ENCODE data around the gene NINL.

Gene NINL

GRCh38 chr20:25495189-25495824 is 90.0 kb downstream of the NINL start:
- ChIA-PET POLR2A (ENCODE audit: low non-redundant PET) (no interaction called here), CTCF (no interaction called here)
- peak overlapping the region; percentile 57 for H3K27ac ChIP-seq
- TF ChIP-seq CTCF (conservative IDR thresholded peaks at IDR 0.05; ENCODE audit: low read depth) = no peak
- DNase-seq (ENCODE audit: low spot score) = no peak

DNA sequence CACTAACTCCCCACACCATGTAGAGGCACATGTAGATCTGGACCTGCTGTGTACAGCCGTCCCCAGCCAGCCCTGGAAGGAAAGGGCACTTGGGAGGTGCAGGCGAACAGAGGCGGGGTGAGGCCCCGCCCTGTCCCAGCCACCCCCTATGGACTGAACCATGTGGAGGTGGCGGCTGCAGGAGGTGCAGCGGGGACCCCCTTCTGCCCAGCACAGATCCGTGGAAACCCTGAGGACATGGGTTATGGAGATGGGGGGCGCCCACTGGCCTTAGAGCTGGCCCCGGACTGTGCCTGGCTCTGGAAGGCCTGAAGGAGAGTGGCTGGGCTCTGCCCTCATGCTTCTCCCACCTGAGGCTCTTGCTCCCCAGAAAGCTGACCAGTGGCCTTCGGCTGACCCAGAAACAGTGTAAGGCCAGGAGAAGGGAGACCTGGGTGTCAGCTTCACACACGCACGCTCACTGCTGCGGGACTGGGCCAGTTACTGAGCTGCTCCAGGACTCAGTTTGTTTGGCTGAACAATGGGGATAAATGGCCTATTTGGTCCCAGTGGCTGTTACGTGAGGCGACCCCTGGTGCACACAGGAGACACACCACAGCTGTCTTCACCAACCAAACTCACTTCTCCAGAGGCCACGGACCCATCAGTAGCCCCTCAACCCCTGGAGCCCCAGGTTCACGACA is 90.7 kb downstream of the NINL start:
- no peak overlapping the region for H3K27ac ChIP-seq
- no peak for TF ChIP-seq CTCF (conservative IDR thresholded peaks at IDR 0.05; ENCODE audit: low read depth)
- ChIA-PET POLR2A (ENCODE audit: low non-redundant PET) (no interaction called here), CTCF (no interaction called here)
- no peak for DNase-seq (ENCODE audit: low spot score)

- DNase-seq (ENCODE audit: low spot score) = no peak
- POLR2A ChIA-PET (ENCODE audit: low non-redundant PET) = no interaction called here
- CTCF ChIA-PET = no interaction called here
- H3K27ac ChIP-seq = 0 out of 2 replicates have a peak overlapping the region, but pooled peaks have one; percentile 4
- no peak for TF ChIP-seq CTCF (conservative IDR thresholded peaks at IDR 0.05; ENCODE audit: low read depth)
Observed at GRCh38 chr20:25493748-25494505, 91.4 kb downstream of the NINL start.

DNA sequence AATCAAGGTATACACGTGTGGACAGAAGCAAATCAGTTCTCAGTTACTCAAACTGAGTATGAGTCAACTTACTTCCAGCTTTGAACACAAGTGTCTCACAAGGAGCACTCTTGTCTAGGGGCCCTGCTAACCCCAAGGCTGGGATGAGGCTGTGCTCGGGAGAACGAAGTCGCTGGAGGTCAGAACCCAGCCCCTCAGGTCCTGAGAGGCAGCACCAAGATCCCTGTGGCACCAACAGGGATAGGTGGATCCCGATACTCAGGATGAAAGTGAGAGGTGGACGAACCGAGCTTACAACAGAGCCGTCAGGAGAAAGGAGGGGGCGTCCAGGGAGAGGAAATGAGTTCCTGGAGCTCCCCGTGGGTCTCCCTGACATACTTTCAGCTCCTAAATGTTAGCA is 92.2 kb downstream of the NINL start:
- H3K27ac ChIP-seq = 0 out of 2 replicates have a peak overlapping the region, but pooled peaks have one; percentile 4
- ChIA-PET CTCF (no interaction called here), POLR2A (ENCODE audit: low non-redundant PET) (no interaction called here)
- TF ChIP-seq CTCF (conservative IDR thresholded peaks at IDR 0.05; ENCODE audit: low read depth) = no peak
- DNase-seq (ENCODE audit: low spot score) = no peak

- ChIA-PET CTCF (interaction anchor here (0.6 kb wide), 1 partner anchor 155 kb away, joined by 3 read pairs; no protein-coding TSS in a partner anchor), POLR2A (ENCODE audit: low non-redundant PET) (no interaction called here)
- no peak for TF ChIP-seq CTCF (conservative IDR thresholded peaks at IDR 0.05; ENCODE audit: low read depth)
- H3K27ac ChIP-seq = 0 out of 2 replicates have a peak overlapping the region, but pooled peaks have one; percentile 5
- no peak for DNase-seq (ENCODE audit: low spot score)
Observed at GRCh38 chr20:25491446-25492038, 93.8 kb downstream of the NINL start.

Measured in RWPE1 (cell line).